Parathyroid adenoma (tissue), 2 donors: ENCODE results near the gene SHISA3.

Source experiments
- H2AFZ ChIP-seq: fragments of 300-600 bp; sonication (generic); one replicate; pipeline ENCODE4 v1.7.0; 2017; ENCODE audit warnings: antibody characterized with exemption, mild to moderate bottlenecking
- H3K27ac ChIP-seq: fragments of 300-600 bp; sonication (generic); one replicate; pipeline ENCODE4 v1.7.0; 2017
- H3K27me3 ChIP-seq: fragments of 300-600 bp; sonication (generic); one replicate; pipeline ENCODE4 v1.7.0; 2017; ENCODE audit warnings: low read length; ENCODE audit not compliant: control insufficient read depth, insufficient read depth
- H3K36me3 ChIP-seq: fragments of 300-600 bp; sonication (generic); one replicate; pipeline ENCODE4 v1.7.0; 2017; ENCODE audit warnings: low read length; ENCODE audit not compliant: control insufficient read depth, insufficient read depth
- H3K4me1 ChIP-seq: fragments of 300-600 bp; sonication (generic); one replicate; pipeline ENCODE4 v1.7.0; 2017; ENCODE audit warnings: control low read depth
- H3K4me2 ChIP-seq: fragments of 300-600 bp; sonication (generic); one replicate; pipeline ENCODE4 v1.7.0; 2017; ENCODE audit warnings: low read length
- H3K4me3 ChIP-seq: fragments of 300-600 bp; sonication (generic); one replicate; pipeline ENCODE4 v1.7.0; 2017; ENCODE audit warnings: low read depth, low read length
- H3K79me2 ChIP-seq: fragments of 300-600 bp; sonication (generic); one replicate; pipeline ENCODE4 v1.7.0; 2017; ENCODE audit warnings: control low read depth
- H3K9ac ChIP-seq: fragments of 300-600 bp; sonication (generic); one replicate; pipeline ENCODE4 v1.7.0; 2017; ENCODE audit warnings: mild to moderate bottlenecking
- H3K9me3 ChIP-seq: fragments of 300-600 bp; sonication (generic); one replicate; pipeline ENCODE4 v1.7.0; 2017; ENCODE audit warnings: low read length; ENCODE audit not compliant: control insufficient read depth
- TF ChIP-seq, protein P1 (sequence below): fragments of 300-600 bp; sonication (generic); IDR thresholded peaks from one replicate; pipeline ENCODE4 v1.7.0; 2017; ENCODE audit warnings: antibody characterized with exemption, mild to moderate bottlenecking
- donor health status: primary hyperparathyroidism.

SHISA3 gene

DNA sequence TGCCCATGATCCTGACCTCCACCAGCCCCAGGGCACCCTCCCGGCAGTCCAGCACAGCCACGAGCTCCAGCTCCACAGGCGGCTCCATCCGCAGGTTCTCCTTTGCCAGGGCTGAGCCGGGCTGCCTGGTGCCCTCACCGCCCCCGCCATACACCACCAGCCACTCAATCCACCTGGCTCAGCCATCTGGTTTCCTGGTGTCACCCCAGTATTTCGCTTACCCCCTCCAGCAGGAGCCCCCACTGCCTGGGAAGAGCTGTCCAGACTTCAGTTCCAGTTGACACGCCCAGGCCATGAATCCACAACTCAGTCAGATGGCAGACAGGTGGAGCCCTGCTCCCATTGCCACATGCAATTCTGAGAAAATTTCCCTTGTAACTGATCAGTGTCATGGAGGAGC, 3.9 kb downstream of the SHISA3 start:
- Histone ChIP-seq H3K27ac (no peak overlapping the region), H3K9me3 (no peaks in the 10 kb centered on the region)
- TF ChIP-seq, protein P1, sequence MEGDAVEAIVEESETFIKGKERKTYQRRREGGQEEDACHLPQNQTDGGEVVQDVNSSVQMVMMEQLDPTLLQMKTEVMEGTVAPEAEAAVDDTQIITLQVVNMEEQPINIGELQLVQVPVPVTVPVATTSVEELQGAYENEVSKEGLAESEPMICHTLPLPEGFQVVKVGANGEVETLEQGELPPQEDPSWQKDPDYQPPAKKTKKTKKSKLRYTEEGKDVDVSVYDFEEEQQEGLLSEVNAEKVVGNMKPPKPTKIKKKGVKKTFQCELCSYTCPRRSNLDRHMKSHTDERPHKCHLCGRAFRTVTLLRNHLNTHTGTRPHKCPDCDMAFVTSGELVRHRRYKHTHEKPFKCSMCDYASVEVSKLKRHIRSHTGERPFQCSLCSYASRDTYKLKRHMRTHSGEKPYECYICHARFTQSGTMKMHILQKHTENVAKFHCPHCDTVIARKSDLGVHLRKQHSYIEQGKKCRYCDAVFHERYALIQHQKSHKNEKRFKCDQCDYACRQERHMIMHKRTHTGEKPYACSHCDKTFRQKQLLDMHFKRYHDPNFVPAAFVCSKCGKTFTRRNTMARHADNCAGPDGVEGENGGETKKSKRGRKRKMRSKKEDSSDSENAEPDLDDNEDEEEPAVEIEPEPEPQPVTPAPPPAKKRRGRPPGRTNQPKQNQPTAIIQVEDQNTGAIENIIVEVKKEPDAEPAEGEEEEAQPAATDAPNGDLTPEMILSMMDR: no peak

DNA sequence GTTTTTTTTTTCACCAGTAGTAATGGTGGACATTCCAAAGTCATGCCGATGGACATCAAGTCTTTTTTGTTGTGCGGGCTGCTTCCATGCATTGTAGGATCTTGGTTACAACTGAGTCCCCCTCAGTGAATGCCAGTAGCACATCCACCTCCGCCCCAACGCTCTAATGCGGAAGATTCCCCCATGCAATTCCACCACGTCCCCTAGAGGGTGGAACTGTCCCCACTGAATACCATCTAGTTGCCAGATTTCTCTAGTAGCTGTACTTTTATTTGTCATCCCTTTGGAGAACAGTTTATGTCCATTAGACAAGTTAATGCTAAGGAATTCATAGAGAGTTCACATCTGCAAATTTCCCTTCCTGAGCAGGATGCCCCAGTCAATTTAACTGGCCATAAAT, 6.7 kb downstream of the SHISA3 start:
- Histone ChIP-seq H3K4me3 (no peak overlapping the region), H3K27me3 (no peaks in the 10 kb centered on the region)

More for the DNA sequence above, 3.9 kb downstream of the SHISA3 start:
- Histone ChIP-seq H3K36me3 (no peaks in the 10 kb centered on the region), H2AFZ (no peak overlapping the region), H3K27me3 (no peaks in the 10 kb centered on the region), H3K4me1 (no peaks in the 10 kb centered on the region), H3K9ac (no peak overlapping the region), H3K79me2 (no peaks in the 10 kb centered on the region), H3K4me3 (no peak overlapping the region), H3K4me2 (no peak overlapping the region)

GRCh38 chr4:42410446-42410845, 13.2 kb downstream of the SHISA3 start:
- no peak overlapping the region for H2AFZ ChIP-seq
- no peak overlapping the region for H3K27ac ChIP-seq
- no peak overlapping the region for H3K4me3 ChIP-seq
- TF ChIP-seq, protein P1: no peak
- no peak overlapping the region for H3K9ac ChIP-seq
- no peaks in the 10 kb centered on the region for H3K27me3 ChIP-seq
- H3K79me2 ChIP-seq: no peaks in the 10 kb centered on the region
- no peaks in the 10 kb centered on the region for H3K36me3 ChIP-seq
- H3K4me2 ChIP-seq: no peak overlapping the region
- H3K4me1 ChIP-seq: no peaks in the 10 kb centered on the region
- no peaks in the 10 kb centered on the region for H3K9me3 ChIP-seq

More for the DNA sequence above, 6.7 kb downstream of the SHISA3 start:
- no peaks in the 10 kb centered on the region for H3K36me3 ChIP-seq
- H3K27ac ChIP-seq: no peak overlapping the region
- H2AFZ ChIP-seq: no peak overlapping the region
- no peaks in the 10 kb centered on the region for H3K9me3 ChIP-seq
- TF ChIP-seq, protein P1: no peak
- H3K4me2 ChIP-seq: no peak overlapping the region
- H3K9ac ChIP-seq: no peak overlapping the region
- H3K4me1 ChIP-seq: no peaks in the 10 kb centered on the region
- no peaks in the 10 kb centered on the region for H3K79me2 ChIP-seq

GRCh38 chr4:42411803-42412202, 14.5 kb downstream of the SHISA3 start:
- H3K9me3 ChIP-seq: no peaks in the 10 kb centered on the region
- no peak overlapping the region for H3K4me3 ChIP-seq
- no peaks in the 10 kb centered on the region for H3K36me3 ChIP-seq
- H3K79me2 ChIP-seq: no peaks in the 10 kb centered on the region
- H3K27me3 ChIP-seq: no peaks in the 10 kb centered on the region
- H3K4me1 ChIP-seq: no peaks in the 10 kb centered on the region
- TF ChIP-seq, protein P1: no peak
- H3K9ac ChIP-seq: no peak overlapping the region
- H2AFZ ChIP-seq: no peak overlapping the region
- H3K27ac ChIP-seq: no peak overlapping the region
- H3K4me2 ChIP-seq: no peak overlapping the region

DNA sequence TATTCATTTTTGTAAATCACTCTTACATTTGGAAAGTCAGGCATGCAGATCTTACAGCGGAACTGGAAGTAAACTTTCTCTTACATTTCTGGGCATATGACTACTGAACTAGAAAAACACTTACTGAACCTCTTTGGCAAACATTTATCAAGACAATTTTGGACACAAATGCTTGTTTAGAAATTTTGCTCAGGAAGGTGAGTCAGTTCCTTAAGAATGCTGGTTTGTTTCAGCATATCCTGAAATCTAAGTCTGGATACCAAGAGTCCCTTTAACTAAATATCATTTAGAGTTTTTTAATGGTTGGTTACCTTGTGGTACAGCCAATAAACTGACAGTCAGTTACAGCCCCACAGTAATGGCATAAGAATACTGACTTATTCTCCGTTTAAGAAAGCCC, 15.0 kb downstream of the SHISA3 start:
- H3K4me3 ChIP-seq: no peak overlapping the region
- no peaks in the 10 kb centered on the region for H3K79me2 ChIP-seq
- TF ChIP-seq, protein P1: no peak
- no peaks in the 10 kb centered on the region for H3K9me3 ChIP-seq
- H3K36me3 ChIP-seq: no peaks in the 10 kb centered on the region
- H3K4me2 ChIP-seq: no peak overlapping the region
- H3K27ac ChIP-seq: no peak overlapping the region
- H3K4me1 ChIP-seq: no peaks in the 10 kb centered on the region
- H3K9ac ChIP-seq: no peak overlapping the region
- no peak overlapping the region for H2AFZ ChIP-seq
- no peaks in the 10 kb centered on the region for H3K27me3 ChIP-seq
